Dedifferentiated amniotic fluid mesenchymal stem cell (primary cell): ENCODE data around the gene TC2N.
"Not testable (repeated sequence)": the region's sequence is repeated elsewhere in the genome, so short reads cannot be mapped to it uniquely, and the experiment has no call there.

ENCODE experiments used
- DNase-seq: peaks from one replicate; pipeline ENCODE4 v3.0.0-alpha.2; 2016; ENCODE audit errors: extremely low spot score

Gene TC2N

DNA sequence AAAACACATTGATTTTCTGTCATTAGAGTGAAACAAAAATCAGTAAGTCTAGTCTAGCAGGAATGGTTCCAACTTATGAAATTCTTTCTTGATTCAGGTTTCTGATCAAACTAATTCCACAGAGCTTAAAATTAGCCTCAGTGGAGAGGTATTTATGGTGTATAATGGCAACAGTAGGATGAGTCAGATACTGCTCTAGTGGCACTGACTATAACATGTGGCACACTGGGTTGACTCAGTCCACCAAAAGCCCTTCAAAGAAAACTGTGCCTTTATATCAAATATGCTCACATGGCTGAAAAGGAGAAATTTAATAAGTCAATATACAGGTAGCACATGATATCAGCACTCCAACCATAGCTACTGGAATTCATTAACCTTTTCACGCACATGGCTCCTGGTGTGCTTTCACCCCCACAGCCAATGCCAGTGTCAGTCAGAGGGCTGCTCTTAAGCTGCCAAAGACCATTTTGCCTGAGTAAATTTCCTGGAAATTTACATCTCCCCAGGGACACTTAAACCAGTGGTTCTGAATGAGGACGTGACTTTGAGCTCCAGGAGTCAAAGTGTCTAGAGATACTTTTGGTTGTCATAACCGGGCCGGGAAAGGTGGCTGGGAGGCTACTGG, 113.7 kb downstream of the TC2N start:
- no peak for DNase-seq

DNA sequence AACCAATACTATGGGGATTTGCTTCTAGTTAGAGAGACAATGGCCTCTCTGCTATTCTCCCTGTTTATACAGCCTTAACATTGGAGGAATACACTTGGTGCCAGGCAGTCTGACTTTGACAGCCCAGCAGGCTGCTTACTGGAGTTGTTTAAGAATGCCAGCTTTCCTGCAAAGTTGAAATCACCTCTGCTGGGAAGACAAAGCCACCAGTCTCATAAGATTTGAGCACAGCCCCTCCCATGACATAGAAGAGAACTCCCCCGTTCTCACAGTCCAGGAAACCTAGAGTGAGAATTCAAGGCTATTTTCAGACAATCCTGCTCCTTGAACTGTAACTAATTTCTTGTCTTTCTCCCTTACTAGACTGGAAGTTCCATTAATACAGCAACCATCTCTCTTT, 114.4 kb downstream of the TC2N start:
- DNase-seq, result no peak

- DNase-seq, result no peak
These were observed 115.6 kb downstream of the TC2N start for GRCh38 chr14:91751719-91752118.

- no peak for DNase-seq
These were observed 116.6 kb downstream of the TC2N start for GRCh38 chr14:91750634-91751198.

GRCh38 chr14:91749868-91750267, 117.5 kb downstream of the TC2N start:
- DNase-seq, result no peak

- DNase-seq, result no peak
These were observed 119.3 kb downstream of the TC2N start for GRCh38 chr14:91748049-91748448.

GRCh38 chr14:91745344-91745743, 122.0 kb downstream of the TC2N start:
- no peak for DNase-seq

DNA sequence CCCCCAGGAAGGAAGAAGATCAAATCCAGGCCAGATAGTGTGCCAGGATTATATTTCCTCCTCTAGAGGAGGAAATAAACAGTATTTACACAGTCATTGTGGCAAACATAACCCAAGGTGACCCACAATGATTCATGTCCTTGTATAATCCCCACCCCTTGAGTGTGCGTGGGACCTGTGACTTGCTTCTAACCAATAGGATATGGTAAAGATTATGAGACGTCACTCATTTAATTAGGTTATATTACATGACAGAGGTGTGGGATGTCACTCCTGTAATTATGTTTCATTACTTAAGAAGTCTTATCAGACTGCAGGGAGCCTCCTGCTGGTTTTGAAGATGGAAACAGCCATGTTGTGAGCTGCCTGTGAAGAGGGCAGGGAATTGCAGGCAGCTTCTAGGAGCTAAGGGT, 123.3 kb downstream of the TC2N start:
- no peak for DNase-seq

DNA sequence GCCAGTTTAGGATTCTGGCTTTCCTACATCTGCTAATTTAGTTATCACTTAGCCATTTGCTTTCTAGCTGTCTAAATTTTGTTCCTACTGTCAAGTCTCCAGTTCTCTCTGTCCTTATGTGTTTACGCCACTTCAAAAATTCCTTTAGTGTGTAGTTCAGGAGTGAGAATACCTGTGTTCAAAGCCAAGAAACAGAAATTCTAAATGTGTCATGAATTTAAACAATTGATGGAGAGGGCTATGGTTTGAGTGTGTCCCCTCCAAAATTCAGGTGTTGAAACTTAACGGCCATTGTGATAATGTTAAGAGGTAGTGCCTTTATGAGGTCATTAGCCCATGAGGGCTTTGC, 124.1 kb downstream of the TC2N start:
- no peak for DNase-seq

DNA sequence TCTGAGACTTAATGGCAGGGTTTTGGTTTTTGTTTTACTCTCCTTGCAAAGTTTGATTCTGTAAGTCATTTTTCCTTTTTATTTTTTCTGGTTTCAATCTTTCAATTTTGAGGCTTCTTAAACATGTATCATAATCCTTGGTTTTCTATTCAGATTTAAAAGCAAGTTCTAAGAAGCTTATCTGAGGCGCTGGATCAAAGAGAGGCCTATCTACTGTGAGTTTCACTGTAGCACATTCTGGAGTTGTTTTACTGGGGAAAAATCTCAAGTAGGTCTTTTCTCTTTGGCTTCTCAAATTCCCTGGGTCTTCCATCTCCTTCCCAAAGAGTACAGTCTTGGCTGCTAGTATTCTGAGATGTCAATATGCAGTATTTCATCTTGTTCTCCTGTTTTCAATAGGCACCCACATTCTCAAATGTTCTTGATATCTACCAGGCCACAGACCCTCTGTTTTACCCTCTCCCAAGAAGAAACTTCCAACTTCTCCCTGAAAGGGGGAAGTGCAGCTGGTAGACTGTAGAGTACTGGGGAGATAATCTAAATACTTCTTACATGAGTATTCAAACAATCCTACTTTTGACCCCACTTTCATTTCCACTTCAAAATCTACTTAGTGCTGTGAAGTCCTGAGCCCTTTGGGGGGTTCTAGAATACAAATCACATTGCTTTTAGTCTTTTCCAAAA, 124.6 kb downstream of the TC2N start:
- no peak for DNase-seq

DNA sequence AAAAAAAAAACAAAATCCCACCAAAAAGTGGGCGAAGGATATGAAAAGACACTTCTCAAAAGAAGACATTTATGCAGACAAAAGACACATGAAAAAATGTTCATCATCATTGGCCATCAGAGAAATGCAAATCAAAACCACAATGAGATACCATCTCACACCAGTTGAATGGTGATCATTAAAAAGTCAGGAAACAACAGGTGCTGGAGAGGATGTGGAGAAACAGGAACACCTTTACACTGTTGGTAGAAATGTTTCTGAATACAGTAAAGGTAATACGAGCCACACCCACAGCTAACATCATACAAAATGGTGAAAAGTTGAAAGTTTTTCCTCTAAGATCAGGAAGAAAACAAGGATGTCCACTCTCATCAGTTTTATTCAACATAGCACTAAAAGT, 127.5 kb downstream of the TC2N start:
- DNase-seq, result not testable (repeated sequence)

- DNase-seq, result no peak
These were observed 129.7 kb downstream of the TC2N start for GRCh38 chr14:91737619-91738018.

GRCh38 chr14:91732859-91733477, 134.4 kb downstream of the TC2N start:
- DNase-seq, result no peak

- no peak for DNase-seq
These were observed 134.9 kb downstream of the TC2N start for GRCh38 chr14:91732439-91732838.

GRCh38 chr14:91731986-91732385, 135.3 kb downstream of the TC2N start, which contains the start of gene CATSPERB:
TSS of gene CATSPERB (minus strand) at chr14:91732086. CDS start at chr14:91729479, 2,607 bp downstream.
- DNase-seq, result no peak

DNA sequence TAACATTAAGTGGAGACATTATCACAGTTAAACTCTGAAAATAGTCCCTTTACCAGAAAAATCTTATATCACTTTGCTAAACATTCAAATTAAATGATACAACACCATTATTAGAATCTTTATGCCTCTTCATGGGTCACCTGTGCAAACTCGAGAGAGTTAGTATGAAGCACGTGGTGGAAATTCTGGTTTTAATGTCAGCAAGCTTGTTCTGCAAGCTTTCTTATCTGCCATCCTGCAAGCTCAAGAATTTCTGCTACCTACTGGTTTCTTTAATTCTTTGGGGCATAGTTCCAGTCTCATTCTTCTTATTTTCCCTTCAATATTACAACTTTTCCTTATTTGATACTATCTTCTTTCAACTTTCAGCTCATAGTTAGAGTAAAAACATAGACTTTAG, 136.3 kb downstream of the TC2N start:
- DNase-seq, result no peak

- DNase-seq, result no peak
These were observed 137.6 kb downstream of the TC2N start for GRCh38 chr14:91729756-91730155.
